A673 (cell line): ENCODE results near the gene ARL6IP1. TPM values are rescaled to one million over a fixed set of nuclear protein-coding genes. Genes with fewer than 3 reads are reported as not detected.
"Not testable (repeated sequence)": the region's sequence is repeated elsewhere in the genome, so short reads cannot be mapped to it uniquely, and the experiment has no call there.

Source experiments
- BruUV-seq: library from RNA; stranded (reverse); fragments of 400-500 nt; replicated peaks from 2 replicates; lab custom pipeline; 2021; lab: Mats Ljungman, UMichigan
- CTCF ChIA-PET: fragments of 300-600 bp; sonication (Branson Sonifier 250); formaldehyde crosslinking; loops from one replicate; lab custom pipeline; 2022; ENCODE audit warnings: antibody characterized with exemption; lab: Charles Lee
- POLR2A ChIA-PET: fragments of 300-600 bp; sonication (Branson Sonifier 250); formaldehyde crosslinking; loops from one replicate; lab custom pipeline; 2022; ENCODE audit warnings: antibody characterized with exemption; ENCODE audit not compliant: low non-redundant PET; lab: Charles Lee
- DNase-seq: peaks from one replicate; pipeline ENCODE4 v3.0.0-alpha.2; 2015; ENCODE audit warnings: low spot score
- H3K27ac ChIP-seq: fragments of 200-600 bp; sonication (generic); 2 replicates; pipeline ENCODE4 v1.5.1; 2016; ENCODE audit warnings: mixed run types, low read depth, mild to moderate bottlenecking, mixed read lengths, antibody characterized with exemption, low read length; ENCODE audit not compliant: poor library complexity, severe bottlenecking
- H3K27me3 ChIP-seq: fragments of 200-600 bp; sonication (generic); replicated peaks from 2 replicates; pipeline ENCODE4 v1.6.1; 2017; ENCODE audit warnings: mixed run types, low read depth, mild to moderate bottlenecking, mixed read lengths, antibody characterized with exemption, low read length; ENCODE audit not compliant: insufficient read depth, poor library complexity
- H3K36me3 ChIP-seq: fragments of 200-600 bp; sonication (generic); 2 replicates; pipeline ENCODE4 v1.6.1; 2016; ENCODE audit warnings: mixed run types, mild to moderate bottlenecking, mixed read lengths, antibody characterized with exemption, low read length; ENCODE audit not compliant: insufficient read depth, poor library complexity, severe bottlenecking
- H3K4me1 ChIP-seq: fragments of 200-600 bp; sonication (generic); 2 replicates; pipeline ENCODE4 v1.6.1; 2017; ENCODE audit warnings: mixed run types, mild to moderate bottlenecking, mixed read lengths, antibody characterized with exemption, low read length; ENCODE audit not compliant: insufficient read depth, poor library complexity, severe bottlenecking
- H3K4me3 ChIP-seq: fragments of 200-600 bp; sonication (generic); 2 replicates; pipeline ENCODE4 v1.5.1; 2016; ENCODE audit warnings: low read depth, mixed run types, mild to moderate bottlenecking, mixed read lengths, low read length; ENCODE audit not compliant: poor library complexity, severe bottlenecking
- H3K9me3 ChIP-seq: fragments of 200-600 bp; sonication (generic); 2 replicates; pipeline ENCODE4 v1.6.1; 2016; ENCODE audit warnings: mixed run types, low read depth, mild to moderate bottlenecking, mixed read lengths, antibody characterized with exemption, low read length; ENCODE audit not compliant: poor library complexity, severe bottlenecking
- EZH2 ChIP-seq: fragments of 200-600 bp; sonication (generic); IDR thresholded peaks from 2 replicates; pipeline ENCODE4 v1.6.1; 2017; ENCODE audit warnings: borderline replicate concordance, low read depth, mild to moderate bottlenecking, mixed read lengths, antibody characterized with exemption, low read length; ENCODE audit not compliant: poor library complexity, severe bottlenecking
- intact Hi-C: fragments of 100-400 bp; cut with micrococcal nuclease; formaldehyde crosslinking; loops from one replicate; pipeline ENCODE4 v1.10.0; 2022; ENCODE audit not compliant: unreplicated experiment
- total RNA-seq: library from RNA; stranded (reverse); gene quantifications from 2 replicates; pipeline ENCODE4 v1.2.3, GENCODE V29; 2021
- TF ChIP-seq, protein P1 (sequence below): fragments of 300-800, 200-600 bp; sonication (generic); conservative IDR thresholded peaks from 2 replicates; pipeline ENCODE4 v1.5.1; 2017; ENCODE audit warnings: low read depth, mild to moderate bottlenecking, antibody characterized with exemption, low read length, moderate library complexity, mixed read lengths

Gene ARL6IP1
- total RNA-seq, 1 experiment from 2014 or later: 223 TPM

DNA sequence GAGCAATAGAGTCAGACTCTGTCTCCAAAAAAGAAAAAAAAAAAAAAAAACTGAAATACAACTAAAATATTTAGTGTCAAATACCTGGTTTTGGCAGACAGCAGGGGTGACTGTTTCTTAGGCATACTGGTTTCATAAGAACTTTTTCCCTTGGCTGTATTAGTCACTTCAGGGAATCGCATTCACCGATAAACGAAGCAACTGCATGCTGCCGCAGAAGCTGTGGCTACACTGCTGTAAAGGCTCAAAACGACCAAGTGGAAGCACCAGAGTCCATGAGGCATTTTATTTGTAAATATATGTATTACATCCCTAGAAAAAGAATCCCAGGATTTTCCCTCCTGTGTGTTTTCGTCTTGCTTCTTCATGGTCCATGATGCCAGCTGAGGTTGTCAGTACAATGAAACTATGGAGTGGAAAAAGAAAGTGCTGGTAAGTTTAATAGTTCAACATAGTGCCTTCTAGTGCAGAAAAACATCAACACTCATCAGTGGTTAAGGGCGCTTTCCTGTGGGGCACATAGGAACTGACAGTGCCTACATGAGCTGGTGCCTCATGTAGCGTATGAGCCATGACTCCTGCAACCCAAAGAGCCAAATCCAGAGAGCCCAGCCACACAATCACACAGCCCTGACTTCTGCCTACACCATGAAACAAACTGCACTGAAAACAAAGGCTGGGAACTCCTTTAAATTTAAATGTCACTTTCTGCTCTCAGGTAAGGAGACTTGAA lies 18.5 kb downstream of the ARL6IP1 start:
- Histone ChIP-seq H3K4me3 (no peak overlapping the region), H3K4me1 (peaks cover 22% of the 10 kb centered on the region), H3K27me3 (no peaks in the 10 kb centered on the region), H3K9me3 (no peaks in the 10 kb centered on the region), H3K36me3 (peaks cover 57% of the 10 kb centered on the region), H3K27ac (no peak overlapping the region)
- ChIA-PET POLR2A (no interaction called here), CTCF (no interaction called here)
- DNase-seq: no peak
- intact Hi-C loops: no loop called here
- no TSS peak for BruUV-seq
- TF ChIP-seq, protein P1, sequence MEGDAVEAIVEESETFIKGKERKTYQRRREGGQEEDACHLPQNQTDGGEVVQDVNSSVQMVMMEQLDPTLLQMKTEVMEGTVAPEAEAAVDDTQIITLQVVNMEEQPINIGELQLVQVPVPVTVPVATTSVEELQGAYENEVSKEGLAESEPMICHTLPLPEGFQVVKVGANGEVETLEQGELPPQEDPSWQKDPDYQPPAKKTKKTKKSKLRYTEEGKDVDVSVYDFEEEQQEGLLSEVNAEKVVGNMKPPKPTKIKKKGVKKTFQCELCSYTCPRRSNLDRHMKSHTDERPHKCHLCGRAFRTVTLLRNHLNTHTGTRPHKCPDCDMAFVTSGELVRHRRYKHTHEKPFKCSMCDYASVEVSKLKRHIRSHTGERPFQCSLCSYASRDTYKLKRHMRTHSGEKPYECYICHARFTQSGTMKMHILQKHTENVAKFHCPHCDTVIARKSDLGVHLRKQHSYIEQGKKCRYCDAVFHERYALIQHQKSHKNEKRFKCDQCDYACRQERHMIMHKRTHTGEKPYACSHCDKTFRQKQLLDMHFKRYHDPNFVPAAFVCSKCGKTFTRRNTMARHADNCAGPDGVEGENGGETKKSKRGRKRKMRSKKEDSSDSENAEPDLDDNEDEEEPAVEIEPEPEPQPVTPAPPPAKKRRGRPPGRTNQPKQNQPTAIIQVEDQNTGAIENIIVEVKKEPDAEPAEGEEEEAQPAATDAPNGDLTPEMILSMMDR: no peak
- TF ChIP-seq EZH2: no peak

DNA sequence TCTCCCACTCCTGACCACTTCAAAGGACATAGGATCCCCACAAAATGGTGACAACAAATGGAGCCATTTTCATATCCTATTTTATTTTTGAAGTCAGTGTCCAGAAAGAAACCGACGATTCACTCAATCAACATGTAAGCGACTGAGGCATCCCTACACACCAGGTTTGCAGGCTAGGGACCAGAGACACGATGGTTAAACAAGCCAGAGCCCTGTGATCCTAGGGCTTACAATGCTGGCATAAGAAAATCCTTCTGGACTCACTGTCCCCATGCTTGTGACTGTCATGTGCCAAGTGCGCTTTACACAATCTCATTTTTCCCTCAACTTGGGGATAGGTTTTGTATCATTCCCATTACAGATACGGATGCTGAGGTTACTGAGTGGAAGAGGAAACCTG lies 20.1 kb downstream of the ARL6IP1 start:
- H3K4me1 ChIP-seq: peaks cover 11% of the 10 kb centered on the region
- H3K4me3 ChIP-seq, BruUV-seq, DNase-seq, H3K9me3 ChIP-seq, CTCF ChIA-PET, intact Hi-C loops, POLR2A ChIA-PET, H3K27ac ChIP-seq, H3K27me3 ChIP-seq: not testable (repeated sequence)
- H3K36me3 ChIP-seq: peaks cover 41% of the 10 kb centered on the region

DNA sequence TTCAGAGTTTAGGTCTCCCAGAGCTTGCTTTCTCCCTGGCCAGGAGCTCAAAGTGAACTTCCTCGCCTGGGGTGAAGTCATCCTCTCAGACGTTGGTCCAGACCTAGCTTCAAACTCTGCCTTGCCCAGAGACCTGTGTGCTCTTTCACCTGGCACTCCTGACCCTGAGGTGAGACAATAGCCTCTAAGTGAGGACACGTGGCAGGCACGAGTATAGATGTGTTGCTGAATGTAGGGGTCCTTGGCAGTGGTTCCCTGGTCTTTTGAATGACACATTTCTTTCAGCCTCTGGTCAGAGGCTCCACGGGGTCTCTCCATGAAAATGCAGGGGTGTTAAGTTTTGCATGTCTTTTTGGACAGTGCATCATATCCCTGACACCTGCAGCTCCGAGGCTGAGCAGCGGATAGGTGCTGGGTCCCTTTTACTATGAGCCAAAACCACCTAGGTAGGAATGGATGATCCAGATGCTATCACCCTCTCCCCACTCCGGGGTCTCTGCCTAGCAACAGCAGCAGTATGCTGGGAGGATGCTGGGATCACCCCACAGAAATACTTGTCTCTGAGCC lies 20.8 kb downstream of the ARL6IP1 start:
- H3K36me3 ChIP-seq: peaks cover 34% of the 10 kb centered on the region
- H3K4me1 ChIP-seq, POLR2A ChIA-PET, CTCF ChIA-PET, DNase-seq, H3K4me3 ChIP-seq, H3K27me3 ChIP-seq, H3K27ac ChIP-seq, intact Hi-C loops, H3K9me3 ChIP-seq, BruUV-seq: not testable (repeated sequence)

DNA sequence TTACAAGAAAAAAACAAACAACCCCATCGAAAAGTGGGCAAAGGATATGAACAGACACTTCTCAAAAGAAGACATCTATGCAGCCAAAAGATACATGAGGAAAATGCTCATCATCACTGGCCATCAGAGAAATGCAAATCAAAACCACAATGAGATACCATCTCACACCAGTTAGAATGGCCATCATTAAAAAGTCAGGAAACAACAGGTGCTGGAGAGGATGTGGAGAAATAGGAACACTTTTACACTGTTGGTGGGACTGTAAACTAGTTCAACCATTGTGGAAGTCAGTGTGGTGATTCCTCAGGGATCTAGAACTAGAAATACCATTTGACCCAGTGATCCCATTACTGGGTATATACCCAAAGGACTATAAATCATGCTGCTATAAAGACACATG lies 23.7 kb downstream of the ARL6IP1 start:
- H3K4me3 ChIP-seq, H3K27ac ChIP-seq, DNase-seq, H3K9me3 ChIP-seq, H3K4me1 ChIP-seq, BruUV-seq, POLR2A ChIA-PET, intact Hi-C loops, CTCF ChIA-PET, H3K36me3 ChIP-seq, H3K27me3 ChIP-seq: not testable (repeated sequence)

DNA sequence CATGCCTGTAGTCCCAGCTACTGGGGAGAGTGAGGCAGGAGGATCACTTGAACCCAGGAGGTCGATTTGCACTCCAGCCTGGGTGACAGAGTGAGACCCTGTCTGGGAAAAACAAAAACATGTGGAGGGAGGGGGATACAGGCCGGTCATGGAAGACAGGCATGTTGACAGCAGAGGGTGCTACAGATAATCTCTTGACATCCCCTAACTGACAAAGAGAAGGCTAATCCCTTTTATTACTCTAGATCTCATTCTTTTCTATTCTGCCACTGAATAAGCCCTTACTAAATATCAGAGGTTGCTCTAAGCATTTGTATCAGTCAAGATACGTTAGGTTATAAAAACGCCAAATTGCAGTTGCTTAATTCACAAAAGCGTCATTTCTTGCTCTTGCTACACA lies 25.0 kb downstream of the ARL6IP1 start:
- H3K27ac ChIP-seq, H3K27me3 ChIP-seq, POLR2A ChIA-PET, BruUV-seq, CTCF ChIA-PET, H3K36me3 ChIP-seq, H3K4me3 ChIP-seq, H3K4me1 ChIP-seq, intact Hi-C loops, H3K9me3 ChIP-seq, DNase-seq: not testable (repeated sequence)

DNA sequence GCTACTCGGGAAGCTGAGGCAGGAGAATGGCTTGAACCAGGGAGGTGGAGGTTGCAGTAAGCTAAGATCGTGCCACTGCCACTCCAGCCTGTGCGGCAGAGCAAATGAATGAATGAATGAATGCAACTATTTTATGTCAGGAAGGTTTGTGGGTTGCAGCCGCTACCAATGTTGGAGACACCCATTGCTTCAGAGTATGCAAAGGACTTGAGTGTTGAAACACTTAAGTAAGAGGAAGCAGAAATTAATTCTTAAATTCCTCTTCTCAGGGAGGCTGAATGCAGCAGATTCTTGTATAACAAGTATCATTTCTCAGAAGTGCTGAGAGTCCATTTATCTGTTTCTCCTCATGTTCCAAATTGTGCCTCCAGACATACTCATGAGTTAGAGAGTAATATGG lies 26.7 kb downstream of the ARL6IP1 start:
- BruUV-seq, H3K4me3 ChIP-seq, H3K4me1 ChIP-seq, CTCF ChIA-PET, H3K27me3 ChIP-seq, intact Hi-C loops, POLR2A ChIA-PET, DNase-seq, H3K36me3 ChIP-seq, H3K27ac ChIP-seq, H3K9me3 ChIP-seq: not testable (repeated sequence)

DNA sequence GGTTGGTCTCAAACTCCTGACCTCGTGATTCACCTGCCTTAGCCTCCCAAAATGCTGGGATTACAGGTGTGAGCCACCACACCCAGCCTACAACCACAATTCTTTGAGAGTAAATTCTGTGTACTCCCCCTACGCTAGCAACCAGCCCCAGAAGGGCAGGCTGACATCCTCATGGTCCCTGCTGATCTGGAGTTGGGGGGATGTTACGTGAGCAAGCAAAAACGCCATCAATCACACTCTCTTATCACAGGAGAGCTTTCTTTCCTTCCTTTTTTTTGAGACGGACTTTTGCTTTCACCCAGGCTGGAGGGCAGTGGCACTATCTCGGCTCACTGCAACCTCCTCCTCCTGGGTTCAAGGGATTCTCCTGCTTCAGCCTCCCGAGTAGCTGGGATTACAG lies 29.2 kb downstream of the ARL6IP1 start:
- CTCF ChIA-PET, H3K9me3 ChIP-seq, H3K27ac ChIP-seq, DNase-seq, intact Hi-C loops, H3K27me3 ChIP-seq, POLR2A ChIA-PET, H3K36me3 ChIP-seq, BruUV-seq, H3K4me1 ChIP-seq, H3K4me3 ChIP-seq: not testable (repeated sequence)
